Omental fat pad (tissue), 4 donors: ENCODE measurements around the gene SOX8. TPM values are rescaled to one million over a fixed set of nuclear protein-coding genes. Genes with fewer than 3 reads are reported as not detected.
A peak's percentile ranks its signal among the peaks of the same experiment; 100 is the strongest.
"Not testable (repeated sequence)": the region's sequence is repeated elsewhere in the genome, so short reads cannot be mapped to it uniquely, and the experiment has no call there.

Experiments
- ATAC-seq: fragments of 150-250 bp; one replicate; pipeline ENCODE4 v1.9.1; 2016; ENCODE audit warnings: mild to moderate bottlenecking, moderate library complexity; ENCODE audit not compliant: low FRiP score
- DNase-seq: peaks from one replicate; pipeline ENCODE4 v3.0.0-alpha.2; 2019; ENCODE audit warnings: low spot score
- total RNA-seq, 4 donors: library from RNA; depleted of rRNA; stranded (reverse); fragments of >200 nt; gene quantifications; one replicate each; pipeline ENCODE4 v1.1.0, GENCODE V29; 2016
- TF ChIP-seq, protein P1 (sequence below), 3 donors: fragments of 450-650 bp; IDR thresholded peaks; one replicate each; pipeline ENCODE4 v1.5.1; 2016 to 2017; ENCODE audit warnings: antibody characterized with exemption in 3 of 3, mild to moderate bottlenecking in 3 of 3, moderate library complexity in 2 of 3

Gene SOX8
- total RNA-seq, 4 donors from 2014 or later, result 0.19 to 2.9 (median 1.2) TPM

DNA sequence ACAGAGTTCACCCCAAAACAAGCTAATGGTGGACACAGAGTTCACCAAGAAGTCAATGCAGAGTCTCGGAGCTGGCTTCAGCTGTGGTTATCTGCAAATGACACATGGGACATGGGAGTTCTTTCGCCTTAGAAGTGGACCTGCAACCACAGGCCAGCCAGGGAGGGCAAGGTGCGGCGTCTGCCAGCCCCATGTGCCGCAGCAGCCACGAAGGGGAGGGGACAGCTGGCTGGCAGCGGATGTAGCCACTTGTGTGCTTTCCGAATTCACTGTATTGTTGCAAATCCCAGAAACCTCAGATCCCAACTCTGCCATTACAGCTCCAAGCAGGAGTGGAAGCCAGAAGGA lies 35.5 kb upstream of the SOX8 start:
- TF ChIP-seq, protein P1, sequence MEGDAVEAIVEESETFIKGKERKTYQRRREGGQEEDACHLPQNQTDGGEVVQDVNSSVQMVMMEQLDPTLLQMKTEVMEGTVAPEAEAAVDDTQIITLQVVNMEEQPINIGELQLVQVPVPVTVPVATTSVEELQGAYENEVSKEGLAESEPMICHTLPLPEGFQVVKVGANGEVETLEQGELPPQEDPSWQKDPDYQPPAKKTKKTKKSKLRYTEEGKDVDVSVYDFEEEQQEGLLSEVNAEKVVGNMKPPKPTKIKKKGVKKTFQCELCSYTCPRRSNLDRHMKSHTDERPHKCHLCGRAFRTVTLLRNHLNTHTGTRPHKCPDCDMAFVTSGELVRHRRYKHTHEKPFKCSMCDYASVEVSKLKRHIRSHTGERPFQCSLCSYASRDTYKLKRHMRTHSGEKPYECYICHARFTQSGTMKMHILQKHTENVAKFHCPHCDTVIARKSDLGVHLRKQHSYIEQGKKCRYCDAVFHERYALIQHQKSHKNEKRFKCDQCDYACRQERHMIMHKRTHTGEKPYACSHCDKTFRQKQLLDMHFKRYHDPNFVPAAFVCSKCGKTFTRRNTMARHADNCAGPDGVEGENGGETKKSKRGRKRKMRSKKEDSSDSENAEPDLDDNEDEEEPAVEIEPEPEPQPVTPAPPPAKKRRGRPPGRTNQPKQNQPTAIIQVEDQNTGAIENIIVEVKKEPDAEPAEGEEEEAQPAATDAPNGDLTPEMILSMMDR (IDR thresholded peaks at IDR 0.05), result no peak
- ATAC-seq (no peak), DNase-seq (no peak)

DNA sequence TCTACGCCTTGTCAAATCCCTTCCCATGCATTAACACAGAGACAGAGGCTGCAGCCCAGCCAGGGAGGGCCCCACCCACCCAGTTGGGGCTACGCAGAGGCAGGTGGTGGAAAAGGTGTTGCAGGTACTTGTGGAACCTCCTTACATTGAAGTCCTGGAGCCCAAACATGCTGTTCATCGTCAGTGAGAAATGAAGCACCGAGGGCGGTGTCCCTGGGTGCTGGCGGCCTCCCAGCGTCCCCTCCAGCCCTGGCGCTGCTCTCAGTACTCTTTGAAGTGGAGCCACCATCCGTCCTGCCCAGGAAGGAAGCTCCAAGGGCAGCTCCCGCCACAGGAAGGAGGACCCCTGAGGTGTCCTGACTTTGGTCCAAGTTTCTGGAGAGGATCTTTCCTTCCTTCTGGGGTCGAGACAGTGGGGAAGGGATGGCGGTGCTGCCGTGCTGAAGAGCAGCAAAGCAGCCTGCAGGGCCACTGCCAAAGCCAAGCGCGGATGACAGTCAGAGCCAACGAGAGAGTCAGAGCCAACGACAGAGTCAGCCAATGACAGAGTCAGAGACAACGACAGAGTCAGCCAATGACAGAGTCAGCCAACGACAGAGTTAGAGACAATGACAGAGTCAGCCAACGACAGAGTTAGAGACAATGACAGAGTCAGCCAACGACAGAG lies 34.2 kb upstream of the SOX8 start:
- TF ChIP-seq, protein P1 (IDR thresholded peaks at IDR 0.05), result no peak
- peak; percentile 14 for ATAC-seq
- no peak for DNase-seq

DNA sequence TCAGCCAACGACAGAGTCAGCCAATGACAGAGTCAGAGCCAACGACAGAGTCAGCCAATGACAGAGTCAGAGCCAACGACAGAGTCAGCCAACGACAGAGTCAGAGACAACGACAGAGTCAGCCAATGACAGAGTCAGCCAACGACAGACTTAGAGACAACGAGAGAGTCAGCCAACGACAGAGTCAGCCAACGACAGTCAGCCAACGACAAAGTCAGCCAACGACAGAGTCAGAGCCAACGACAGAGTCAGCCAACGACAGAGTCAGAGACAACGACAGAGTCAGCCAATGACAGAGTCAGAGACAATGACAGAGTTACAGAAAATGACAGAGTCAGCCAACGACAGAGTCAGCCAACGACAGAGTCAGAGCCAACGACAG lies 33.7 kb upstream of the SOX8 start:
- not testable (repeated sequence) for ATAC-seq, DNase-seq

DNA sequence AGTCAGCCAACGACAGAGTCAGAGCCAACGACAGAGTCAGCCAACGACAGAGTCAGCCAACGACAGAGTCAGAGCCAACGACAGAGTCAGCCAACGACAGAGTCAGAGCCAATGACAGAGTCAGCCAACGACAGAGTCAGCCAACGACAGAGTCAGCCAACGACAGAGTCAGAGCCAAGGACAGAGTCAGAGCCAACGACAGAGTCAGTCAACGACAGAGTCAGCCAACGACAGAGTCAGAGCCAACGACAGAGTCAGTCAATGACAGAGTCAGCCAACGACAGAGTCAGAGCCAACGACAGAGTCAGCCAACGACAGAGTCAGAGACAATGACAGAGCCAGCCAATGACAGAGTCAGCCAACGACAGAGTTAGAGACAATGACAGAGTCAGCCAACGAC lies 32.8 kb upstream of the SOX8 start:
- DNase-seq, ATAC-seq: not testable (repeated sequence)

DNA sequence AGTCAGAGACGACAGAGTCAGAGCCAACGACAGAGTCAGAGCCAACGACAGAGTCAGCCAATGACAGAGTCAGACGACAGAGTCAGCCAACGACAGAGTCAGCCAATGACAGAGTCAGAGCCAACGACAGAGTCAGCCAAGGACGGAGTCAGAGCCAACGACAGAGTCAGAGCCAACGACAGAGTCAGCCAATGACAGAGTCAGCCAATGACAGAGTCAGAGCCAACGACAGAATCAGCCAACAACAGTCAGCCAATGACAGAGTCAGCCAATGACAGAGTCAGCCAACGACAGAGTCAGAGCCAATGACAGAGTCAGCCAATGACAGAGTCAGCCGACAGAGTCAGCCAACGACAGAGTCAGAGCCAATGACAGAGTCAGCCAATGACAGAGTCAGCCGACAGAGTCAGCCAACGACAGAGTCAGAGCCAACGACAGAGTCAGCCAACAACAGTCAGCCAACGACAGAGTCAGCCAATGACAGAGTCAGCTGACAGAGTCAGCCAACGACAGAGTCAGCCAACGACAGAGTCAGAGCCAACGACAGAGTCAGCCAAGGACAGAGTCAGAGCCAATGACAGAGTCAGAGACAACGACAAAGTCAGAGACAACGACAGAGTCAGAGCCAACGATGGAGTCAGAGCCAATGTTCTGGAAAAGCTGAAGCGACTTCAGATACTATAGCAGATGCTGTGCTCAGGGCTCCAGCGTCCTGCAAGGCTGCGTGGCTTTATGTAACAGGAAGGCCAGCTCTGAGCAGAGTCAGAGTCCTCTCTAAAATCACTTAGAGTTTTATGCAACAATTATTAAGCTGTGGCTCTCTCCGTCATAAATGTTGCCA lies 30.6 kb upstream of the SOX8 start:
- not testable (repeated sequence) for ATAC-seq, DNase-seq

DNA sequence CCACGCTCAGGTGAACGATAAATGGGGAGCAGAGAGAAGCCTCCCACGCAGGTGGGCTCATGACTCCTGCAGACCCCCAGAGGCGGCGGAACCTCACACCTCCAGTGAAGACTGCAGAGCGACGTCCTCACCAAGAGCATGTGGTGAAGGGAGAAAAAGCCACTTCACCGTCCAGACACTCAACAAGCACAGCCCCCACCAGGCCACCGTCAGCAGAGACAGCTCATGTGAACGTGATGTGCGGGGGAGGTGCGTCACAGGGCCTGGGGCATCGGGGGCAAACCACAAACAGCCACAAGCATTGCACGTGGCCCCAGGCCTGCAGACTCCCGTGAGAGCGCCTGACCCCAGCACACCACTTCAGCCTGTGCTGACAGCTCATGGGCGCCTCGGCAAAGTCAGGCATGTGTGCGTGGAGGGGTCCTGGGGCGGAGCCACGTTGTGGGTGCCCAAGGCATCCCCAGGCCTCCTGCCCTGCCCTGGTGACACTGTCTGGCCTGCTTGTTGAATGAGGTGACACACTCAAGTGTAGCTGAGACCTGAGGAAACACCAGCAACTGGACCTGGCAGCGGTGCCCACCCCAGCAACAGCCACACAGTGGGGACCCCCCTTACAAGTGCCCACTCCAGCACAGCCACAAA lies 29.8 kb upstream of the SOX8 start:
- TF ChIP-seq, protein P1 (IDR thresholded peaks at IDR 0.05), result no peak
- DNase-seq, result no peak
- ATAC-seq, result no peak

DNA sequence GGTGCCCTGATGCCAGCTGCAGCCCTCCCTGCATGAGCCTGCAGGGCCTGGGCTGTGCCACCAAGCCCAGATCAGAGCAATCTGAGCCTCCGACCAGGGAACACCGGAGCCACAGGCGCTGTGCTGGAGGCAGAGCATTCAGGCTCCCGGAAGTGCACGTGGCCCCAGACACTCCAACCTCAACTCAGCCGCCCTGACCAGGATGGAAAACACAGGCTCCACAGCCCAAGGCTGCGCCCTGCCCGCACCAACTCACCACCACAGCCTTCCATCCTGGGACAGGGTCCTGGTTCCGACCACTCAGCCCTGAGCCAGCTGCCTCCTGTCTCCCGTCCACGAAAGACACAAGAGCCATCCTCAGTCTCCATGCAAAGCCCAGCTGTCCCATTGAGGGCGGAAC lies 29.2 kb upstream of the SOX8 start:
- TF ChIP-seq, protein P1 (IDR thresholded peaks at IDR 0.05), result no peak
- ATAC-seq (no peak), DNase-seq (no peak)

DNA sequence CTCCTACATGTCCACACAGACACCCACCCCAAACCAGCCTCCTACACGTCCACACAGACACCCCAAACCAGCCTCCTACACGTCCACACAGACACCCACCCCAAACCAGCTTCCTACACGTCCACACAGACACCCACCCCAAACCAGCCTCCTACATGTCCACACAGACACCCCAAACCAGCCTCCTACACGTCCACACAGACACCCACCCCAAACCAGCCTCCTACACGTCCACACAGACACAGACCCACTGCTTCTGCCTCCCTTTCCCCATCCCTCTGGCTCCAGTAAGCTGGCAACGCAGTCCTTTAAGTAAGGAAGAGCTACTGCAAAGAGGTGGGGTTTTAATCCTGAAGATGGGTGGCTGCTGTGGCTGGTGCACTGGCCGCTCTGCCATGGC lies 27.8 kb upstream of the SOX8 start:
- not testable (repeated sequence) for ATAC-seq, DNase-seq

DNA sequence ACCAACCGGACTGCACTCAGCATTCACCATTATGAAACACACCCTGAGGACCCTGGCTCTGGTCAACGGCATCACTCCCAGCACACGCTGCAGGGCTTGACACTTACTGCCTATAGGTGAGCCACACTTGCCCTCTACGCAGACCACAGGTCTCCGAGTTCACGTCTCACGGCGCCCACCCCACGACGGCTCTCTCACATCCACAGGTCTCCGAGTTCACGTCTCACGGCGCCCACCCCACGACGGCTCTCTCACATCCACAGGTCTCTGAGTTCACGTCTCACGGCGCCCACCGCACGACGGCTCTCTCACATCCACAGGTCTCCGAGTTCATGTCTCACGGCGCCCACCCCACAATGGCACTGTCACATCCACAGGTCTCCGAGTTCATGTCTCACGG lies 25.8 kb upstream of the SOX8 start:
- DNase-seq, ATAC-seq: not testable (repeated sequence)
